Stimulated activated CD4-positive, alpha-beta T cell treated with anti-CD3 and anti-CD28 coated beads, TNF-alpha, amount 100 ng/mL, for 1 hour (primary cell): ENCODE data around the gene UPF2.
"Not testable (repeated sequence)": the region's sequence is repeated elsewhere in the genome, so short reads cannot be mapped to it uniquely, and the experiment has no call there.

ENCODE experiments used
- DNase-seq, 3 donors: peaks; one replicate each; pipeline ENCODE4 v3.0.0-alpha.2; 2020; ENCODE audit warnings: low read depth in 3 of 3, low spot score in 1 of 3

UPF2 gene

DNA sequence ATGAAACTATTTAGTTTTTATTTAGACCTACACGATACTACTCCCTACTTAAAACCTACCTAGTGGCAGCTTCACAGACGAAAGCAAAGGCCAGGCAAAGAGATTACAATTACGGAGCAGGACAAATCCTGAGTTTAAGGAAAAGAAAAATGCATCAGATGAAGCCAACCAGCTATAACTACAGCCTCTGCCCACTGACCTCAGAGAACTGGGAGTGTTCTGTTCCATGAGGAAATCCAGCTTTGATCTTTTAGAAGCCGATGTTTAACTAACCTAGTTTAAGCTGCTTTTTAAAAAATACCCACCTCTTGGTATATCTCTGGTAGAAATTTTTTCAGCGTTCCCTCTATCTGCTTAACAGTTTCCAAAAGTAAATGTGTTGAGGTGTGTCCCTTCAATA, 3.0 kb upstream of the UPF2 start:
- no peak for DNase-seq

DNA sequence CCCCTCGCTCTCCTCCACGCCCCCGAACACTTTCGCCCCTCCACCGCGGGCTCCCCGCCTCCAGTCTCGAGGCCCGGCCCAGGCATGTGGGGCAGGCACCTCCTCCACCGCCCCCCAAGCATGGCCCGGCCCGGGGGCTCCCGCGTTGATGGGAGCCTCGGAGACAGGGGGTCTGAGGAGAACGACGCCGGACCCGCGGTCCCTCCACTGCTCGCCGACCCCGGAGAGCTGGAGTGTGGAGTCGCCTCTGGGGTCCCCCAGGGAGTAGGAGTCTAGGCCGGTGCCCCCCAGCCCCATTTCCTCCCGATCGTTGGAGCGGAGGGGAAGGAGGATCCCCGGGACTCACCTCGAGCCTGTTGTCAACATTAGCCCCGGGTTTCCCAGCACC, 206 bp downstream of the UPF2 start:
- DNase-seq, result peak in 2 of 3 donors; percentile 13 to 40

- DNase-seq, result no peak
Observed at GRCh38 chr10:12041766-12042408, 722 bp downstream of the UPF2 start.

- no peak for DNase-seq
Observed at GRCh38 chr10:12036073-12036655, 6.4 kb downstream of the UPF2 start.

DNA sequence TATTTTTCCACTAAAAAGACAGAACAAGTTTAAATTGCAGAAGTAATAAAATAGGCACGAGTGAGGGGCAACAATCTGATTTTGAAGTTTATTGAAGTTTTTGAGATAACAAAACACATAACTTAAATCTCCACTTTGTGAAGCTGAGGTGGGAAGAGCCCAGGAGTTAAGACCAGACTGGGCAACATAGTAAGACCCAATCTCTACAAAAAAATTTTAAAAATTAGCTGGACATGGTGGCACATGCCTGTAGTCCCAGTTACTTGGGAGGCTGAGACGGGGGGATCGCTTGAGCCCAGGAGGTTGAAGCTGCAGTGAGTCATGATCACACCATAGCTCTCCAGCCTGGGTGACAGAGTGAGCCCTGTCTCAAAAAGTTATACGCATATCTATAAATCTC, 11.2 kb downstream of the UPF2 start:
- no peak for DNase-seq

- DNase-seq, result no peak
Observed at GRCh38 chr10:12027539-12027938, 15.1 kb downstream of the UPF2 start.

DNA sequence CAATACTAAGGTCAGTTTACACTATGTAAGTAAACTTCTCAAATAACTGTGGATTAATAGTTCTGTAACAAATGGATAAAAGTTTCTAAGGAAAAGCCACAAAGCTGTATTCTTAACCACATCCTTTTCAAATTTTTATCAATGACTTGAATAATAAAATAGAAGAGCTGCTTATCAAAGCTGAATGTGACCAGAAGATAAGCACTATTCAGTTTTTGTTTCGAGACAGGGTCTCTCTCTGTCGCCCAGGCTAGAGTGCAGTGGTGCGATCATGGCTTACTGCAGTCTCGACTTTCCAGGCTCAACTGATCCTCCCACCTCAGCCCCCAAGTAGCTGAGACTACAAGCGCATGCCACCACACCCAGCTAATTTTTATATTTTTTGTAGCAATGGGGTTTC, 17.0 kb downstream of the UPF2 start:
- no peak for DNase-seq

GRCh38 chr10:12022580-12023257, 19.9 kb downstream of the UPF2 start:
- no peak for DNase-seq

- DNase-seq, result no peak
Observed at GRCh38 chr10:12020574-12020973, 22.0 kb downstream of the UPF2 start.

DNA sequence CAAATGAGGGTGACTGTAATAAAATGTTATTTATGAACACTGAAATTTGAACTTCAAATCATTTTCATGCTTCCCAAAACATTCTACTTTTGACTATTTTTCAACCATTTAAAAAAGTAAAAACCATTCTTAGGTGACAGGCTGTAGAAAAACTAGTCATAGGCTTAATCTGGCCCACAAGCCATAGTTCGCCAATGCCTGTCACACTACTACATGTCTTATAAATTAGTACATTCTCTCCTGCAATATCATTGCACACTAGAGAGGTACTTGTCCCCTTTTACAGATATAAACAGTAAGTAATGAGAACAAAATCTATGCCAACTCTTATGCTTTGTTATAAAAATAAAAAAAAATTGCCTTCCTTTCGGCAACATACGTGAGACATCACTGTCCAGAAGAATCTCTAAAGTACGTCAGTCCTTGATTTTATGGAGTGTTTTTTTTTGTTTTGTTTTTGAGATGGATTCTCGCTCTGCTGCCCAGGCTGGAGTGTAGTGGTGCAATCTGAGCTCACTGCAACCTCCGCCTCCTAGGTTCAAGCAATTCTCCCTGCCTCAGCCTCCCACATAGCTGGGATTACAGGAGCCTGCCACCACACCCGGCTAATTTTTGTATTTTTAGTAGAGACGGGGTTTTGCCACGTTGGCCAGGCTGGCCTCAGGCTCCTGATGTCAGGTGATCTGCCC, 23.2 kb downstream of the UPF2 start:
- no peak for DNase-seq

GRCh38 chr10:12018438-12019282, 23.9 kb downstream of the UPF2 start:
- DNase-seq, result no peak

DNA sequence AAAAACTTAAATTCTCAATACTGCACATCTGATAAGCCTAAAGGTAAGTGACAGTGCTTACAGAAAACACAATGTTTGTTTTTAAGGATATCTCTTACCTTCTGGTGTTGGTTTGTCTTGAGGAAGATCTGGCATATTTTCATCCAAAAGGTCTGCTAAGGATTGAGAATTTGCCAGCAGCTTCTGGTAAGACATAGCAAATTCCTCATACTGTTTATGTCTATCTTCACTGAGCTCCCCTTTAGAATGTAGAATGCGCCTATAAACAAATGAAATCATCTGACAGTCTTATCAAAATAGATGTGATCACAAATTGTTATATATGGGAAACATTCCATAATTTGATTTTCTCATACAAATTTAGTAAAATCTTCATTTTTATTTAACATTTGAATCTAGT, 28.7 kb downstream of the UPF2 start:
- no peak for DNase-seq

- not testable (repeated sequence) for DNase-seq
Observed at GRCh38 chr10:12013391-12013790, 29.2 kb downstream of the UPF2 start.

DNA sequence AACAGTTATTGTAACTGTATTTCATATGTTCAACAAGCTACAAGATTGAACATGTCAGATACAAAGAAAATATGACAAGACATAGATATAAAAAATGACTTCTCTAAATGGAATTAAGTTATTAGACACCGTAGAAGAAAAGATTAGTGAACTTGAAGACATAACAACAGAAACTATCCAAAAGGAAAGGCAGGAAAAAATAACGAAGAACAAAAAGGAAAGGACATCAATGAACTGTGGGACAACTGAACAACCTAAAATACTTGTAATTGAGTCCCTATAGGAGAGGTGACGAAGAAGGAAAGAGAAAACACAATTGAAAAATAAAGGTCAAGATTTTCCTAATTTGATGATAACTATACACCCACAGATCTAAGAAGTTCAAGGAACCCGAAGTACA, 32.3 kb downstream of the UPF2 start:
- no peak for DNase-seq

GRCh38 chr10:12008842-12009241, 33.8 kb downstream of the UPF2 start:
- DNase-seq, result not testable (repeated sequence)

- no peak for DNase-seq
Observed at GRCh38 chr10:12006671-12007070, 35.9 kb downstream of the UPF2 start.

DNA sequence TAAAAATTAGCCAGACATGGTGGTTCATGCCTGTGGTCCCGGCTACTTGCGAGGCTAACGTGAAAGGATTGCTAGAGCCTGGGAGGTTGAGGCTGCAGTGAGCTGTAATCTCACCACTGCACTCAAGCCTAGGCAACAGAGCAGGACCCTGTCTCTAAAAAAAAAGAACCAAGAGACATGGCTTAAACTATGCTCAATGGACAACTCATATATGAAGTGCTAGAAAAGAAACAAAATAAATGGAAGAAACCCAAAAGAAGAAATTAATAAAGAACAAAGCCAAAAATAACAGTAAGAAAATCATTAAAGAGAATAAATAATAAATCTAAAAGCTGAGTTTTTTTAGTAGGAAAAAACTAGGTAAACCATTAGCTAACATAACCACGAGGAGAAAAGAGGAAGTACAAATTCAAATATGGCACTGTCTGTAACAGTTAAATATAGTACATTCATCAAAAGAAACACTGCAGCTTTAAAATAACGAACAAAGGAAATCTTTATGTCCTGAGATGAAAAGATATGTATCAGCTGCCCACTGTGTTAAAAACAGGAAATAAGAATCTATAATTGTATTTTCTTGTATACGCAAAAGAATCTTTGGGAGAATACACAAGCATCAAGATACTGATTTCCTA, 48.7 kb downstream of the UPF2 start:
- no peak for DNase-seq

- no peak for DNase-seq
Observed at GRCh38 chr10:11988924-11989323, 53.7 kb downstream of the UPF2 start.

DNA sequence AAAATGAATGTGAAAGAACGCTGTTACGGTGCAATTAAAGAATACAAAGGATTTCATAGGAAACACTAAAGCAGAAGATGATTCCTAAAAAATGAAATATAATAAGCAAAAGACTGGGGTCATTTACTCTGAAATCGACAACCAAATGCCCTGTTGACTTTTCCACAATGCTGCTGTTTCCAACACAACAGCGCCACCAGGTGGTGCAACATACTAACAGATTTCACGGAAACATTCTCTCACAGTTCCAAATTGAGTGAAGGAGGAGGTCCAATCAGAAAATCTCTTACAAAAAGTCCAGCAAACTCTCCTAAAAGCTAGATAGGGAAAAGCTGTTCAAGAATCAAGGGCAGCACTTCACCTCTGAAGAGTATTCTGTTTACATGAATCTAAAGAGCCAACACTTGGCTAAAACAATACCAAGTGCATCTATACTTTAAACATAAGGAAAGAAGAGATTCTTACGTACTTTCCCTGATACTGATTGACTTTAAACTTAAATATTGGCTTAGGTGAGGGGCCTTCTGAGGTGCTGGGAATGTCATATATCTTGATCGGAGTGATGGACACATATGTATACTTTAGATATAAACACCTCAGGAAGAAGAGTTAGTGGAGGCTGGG, 55.9 kb downstream of the UPF2 start:
- peak; percentile 13 to 58 (median 24) for DNase-seq

- DNase-seq, result no peak
Observed at GRCh38 chr10:11982253-11982652, 60.4 kb downstream of the UPF2 start.
